GM12892 (cell line): ENCODE results near the gene TRIM50.
"Not testable (repeated sequence)": the region's sequence is repeated elsewhere in the genome, so short reads cannot be mapped to it uniquely, and the experiment has no call there.

ENCODE experiments used
- POLR2A ChIP-seq: IDR thresholded peaks from 2 replicates; pipeline ENCODE4 v1.6.1; 2011; ENCODE audit warnings: low read depth, low read length, control low read depth
- POLR2AphosphoS5 ChIP-seq: IDR thresholded peaks from 2 replicates; pipeline ENCODE4 v1.6.1; 2011; ENCODE audit warnings: low read depth, low read length, control low read depth
- TAF1 ChIP-seq: IDR thresholded peaks from 2 replicates; pipeline ENCODE4 v1.6.1; 2011; ENCODE audit warnings: low read depth, mild to moderate bottlenecking, control low read depth, low read length, borderline replicate concordance

GRCh38 chr7:73318656-73319204, 9.2 kb downstream of the TRIM50 start:
- not testable (repeated sequence) for TF ChIP-seq POLR2A, POLR2AphosphoS5, TAF1
